Neural progenitor cell (in vitro differentiated cells): ENCODE measurements around the gene DDB1.

Source experiments
- CTCF ChIP-seq: fragments of 200-600 bp; sonication (generic); IDR thresholded peaks from 2 replicates; pipeline ENCODE4 v1.5.1; 2017; ENCODE audit warnings: antibody characterized with exemption, mild to moderate bottlenecking
- EZH2 ChIP-seq: fragments of 200-600 bp; sonication (generic); IDR thresholded peaks from 2 replicates; pipeline ENCODE4 v1.6.1; 2017; ENCODE audit warnings: antibody characterized with exemption, mild to moderate bottlenecking, moderate library complexity
- EZH2phosphoT487 ChIP-seq: fragments of 200-600 bp; sonication (generic); IDR thresholded peaks from 2 replicates; pipeline ENCODE4 v1.6.1; 2017; ENCODE audit warnings: antibody characterized with exemption

- TF ChIP-seq CTCF (no peak), EZH2phosphoT487 (no peak), EZH2 (no peak)
Measured at GRCh38 chr11:61358566-61358965, 25.7 kb upstream of the DDB1 start.
